ENCODE results near the gene SYCN.

The SYCN gene

GRCh38 chr19:39194832-39195542 is 9.1 kb downstream of the SYCN start:
- no peak for DNase-seq (ENCODE audit: low read depth)

GRCh38 chr19:39193803-39194202 is 10.3 kb downstream of the SYCN start:
- no peak for DNase-seq (ENCODE audit: low read depth)

- DNase-seq (ENCODE audit: low read depth), result no peak
These were observed 11.2 kb downstream of the SYCN start for GRCh38 chr19:39192846-39193245.

GRCh38 chr19:39190768-39191167 is 13.3 kb downstream of the SYCN start:
- no peak for DNase-seq (ENCODE audit: low read depth)

GRCh38 chr19:39188960-39189359 is 15.1 kb downstream of the SYCN start:
- no peak for DNase-seq (ENCODE audit: low read depth)

GRCh38 chr19:39187552-39187943 is 16.5 kb downstream of the SYCN start:
- no peak for DNase-seq (ENCODE audit: low read depth)

- DNase-seq (ENCODE audit: low read depth), result no peak
These were observed 17.7 kb downstream of the SYCN start for GRCh38 chr19:39186391-39186790.

GRCh38 chr19:39183104-39183503 is 21.0 kb downstream of the SYCN start:
- DNase-seq (ENCODE audit: low read depth), result no peak

- no peak for DNase-seq (ENCODE audit: low read depth)
These were observed 21.9 kb downstream of the SYCN start for GRCh38 chr19:39182174-39182505.

GRCh38 chr19:39181500-39182173 is 22.4 kb downstream of the SYCN start:
- DNase-seq (ENCODE audit: low read depth), result no peak

- no peak for DNase-seq (ENCODE audit: low read depth)
These were observed 23.3 kb downstream of the SYCN start for GRCh38 chr19:39180749-39181148.

GRCh38 chr19:39179754-39180153 is 24.3 kb downstream of the SYCN start:
- no peak for DNase-seq (ENCODE audit: low read depth)

GRCh38 chr19:39178296-39179006 is 25.6 kb downstream of the SYCN start:
- DNase-seq (ENCODE audit: low read depth), result no peak

- DNase-seq (ENCODE audit: low read depth), result no peak
These were observed 26.3 kb downstream of the SYCN start for GRCh38 chr19:39177736-39178135.

- no peak for DNase-seq (ENCODE audit: low read depth)
These were observed 26.9 kb downstream of the SYCN start for GRCh38 chr19:39177110-39177699.

- DNase-seq (ENCODE audit: low read depth), result no peak
These were observed 28.5 kb downstream of the SYCN start for GRCh38 chr19:39175564-39175963.

- DNase-seq (ENCODE audit: low read depth), result no peak
These were observed 29.2 kb downstream of the SYCN start for GRCh38 chr19:39174558-39175544.

- DNase-seq (ENCODE audit: low read depth), result no peak
These were observed 29.9 kb downstream of the SYCN start for GRCh38 chr19:39174142-39174541.

- DNase-seq (ENCODE audit: low read depth), result no peak
These were observed 30.5 kb downstream of the SYCN start for GRCh38 chr19:39173502-39173991.

GRCh38 chr19:39172700-39173501 is 31.2 kb downstream of the SYCN start:
- no peak for DNase-seq (ENCODE audit: low read depth)

Measured in stimulated activated CD8-positive, alpha-beta memory T cell treated with anti-CD3 and anti-CD28 coated beads, Interleukin-4, amount 100 ng/mL, for 24 hours (primary cell).